Right renal pelvis (tissue), 4 donors: ENCODE results near the gene UBALD1. TPM values are rescaled to one million over a fixed set of nuclear protein-coding genes. Genes with fewer than 3 reads are reported as not detected.
A peak's percentile ranks its signal among the peaks of the same experiment; 100 is the strongest.

Experiments used
- DNase-seq, 4 donors: peaks; one replicate each; pipeline ENCODE4 v3.0.0-alpha.2; 2013; ENCODE audit warnings: low read depth in 4 of 4, low spot score in 3 of 4, missing footprints in 1 of 4
- polyA plus RNA-seq, 4 donors: library from polyadenylated mRNA; unstranded; fragments of 120-200 nt; gene quantifications; one replicate each; pipeline ENCODE4 v1.2.1, GENCODE V29; 2013; ENCODE audit not compliant: insufficient read length in 4 of 4

Gene UBALD1
- polyA plus RNA-seq, 4 donors, result 14.4 to 26.8 (median 15.3) TPM

- no peak for DNase-seq
These were observed 32.3 kb upstream of the UBALD1 start for GRCh38 chr16:4646773-4647643.

GRCh38 chr16:4641895-4642294 lies 27.2 kb upstream of the UBALD1 start:
- no peak for DNase-seq

- DNase-seq, result no peak
These were observed 26.6 kb upstream of the UBALD1 start for GRCh38 chr16:4641306-4641687.

GRCh38 chr16:4640572-4641305 lies 26.1 kb upstream of the UBALD1 start:
- DNase-seq, result no peak

- no peak for DNase-seq
These were observed 25.3 kb upstream of the UBALD1 start for GRCh38 chr16:4639899-4640509.

GRCh38 chr16:4637501-4638166 lies 22.9 kb upstream of the UBALD1 start:
- DNase-seq, result no peak

GRCh38 chr16:4636196-4636595 lies 21.5 kb upstream of the UBALD1 start:
- no peak for DNase-seq

GRCh38 chr16:4634768-4635167 lies 20.1 kb upstream of the UBALD1 start:
- DNase-seq, result no peak

- DNase-seq, result no peak
These were observed 19.4 kb upstream of the UBALD1 start for GRCh38 chr16:4633910-4634635.

- no peak for DNase-seq
These were observed 16.8 kb upstream of the UBALD1 start for GRCh38 chr16:4631444-4631843.

- DNase-seq, result no peak
These were observed 13.6 kb upstream of the UBALD1 start for GRCh38 chr16:4628283-4628682.

GRCh38 chr16:4626396-4626795 lies 11.7 kb upstream of the UBALD1 start:
- DNase-seq, result no peak

GRCh38 chr16:4625560-4626159 lies 11.0 kb upstream of the UBALD1 start:
- no peak for DNase-seq

GRCh38 chr16:4624827-4625559 lies 10.3 kb upstream of the UBALD1 start:
- no peak for DNase-seq

- DNase-seq, result peak; percentile 94 to 97 (median 96)
These were observed 9.5 kb upstream of the UBALD1 start, which contains the start of gene MGRN1 for GRCh38 chr16:4624015-4624826. Gene MGRN1, plus strand, starts transcription at chr16:4624826. Its CDS starts 135 bp downstream, at chr16:4624961.

GRCh38 chr16:4623593-4623992 lies 8.9 kb upstream of the UBALD1 start:
- no peak for DNase-seq

GRCh38 chr16:4618645-4619418 lies 4.1 kb upstream of the UBALD1 start:
- DNase-seq, result no peak
